HL-60 (cell line): Measurements from ENCODE around the gene TSSK6.

Experiments used
- DNase-seq, 2 experiments: peaks; one replicate each; pipeline ENCODE4 v3.0.0-alpha.2; 2010 to 2020; ENCODE audit warnings: low read depth in 1 of 2, low spot score in 1 of 2
- H3K27ac ChIP-seq: fragments of 250-450 bp; sonication (Bioruptor Pico); replicated peaks from 2 replicates; pipeline ENCODE4 v1.5.1; 2020; ENCODE audit warnings: mild to moderate bottlenecking, moderate library complexity
- H3K27me3 ChIP-seq: fragments of 250-450 bp; sonication (Bioruptor Pico); 2 replicates; pipeline ENCODE4 v1.5.1; 2021; ENCODE audit warnings: mild to moderate bottlenecking, moderate library complexity; ENCODE audit not compliant: insufficient read depth, poor library complexity, severe bottlenecking
- H3K4me3 ChIP-seq: replicated peaks from 2 replicates; pipeline ENCODE4 v1.5.1; 2011; ENCODE audit warnings: mild to moderate bottlenecking, control low read depth, low read length; ENCODE audit not compliant: insufficient read depth
- CTCF ChIP-seq: IDR thresholded peaks from one replicate; pipeline ENCODE4 v1.5.1; 2011; ENCODE audit warnings: low read length, control low read depth, inconsistent platforms; ENCODE audit not compliant: insufficient read depth
- GABPA ChIP-seq: IDR thresholded peaks from 2 replicates; pipeline ENCODE4 v1.6.1; 2012; ENCODE audit warnings: low read depth
- POLR2AphosphoS5 ChIP-seq: IDR thresholded peaks from 2 replicates; pipeline ENCODE4 v1.6.1; 2012; ENCODE audit warnings: low read depth
- REST ChIP-seq: IDR thresholded peaks from 2 replicates; pipeline ENCODE4 v1.6.1; 2012; ENCODE audit warnings: low read depth; ENCODE audit not compliant: insufficient replicate concordance
- SPI1 ChIP-seq: IDR thresholded peaks from 2 replicates; pipeline ENCODE4 v1.6.1; 2012; ENCODE audit warnings: low read depth, mild to moderate bottlenecking, borderline replicate concordance

TSSK6 gene

GRCh38 chr19:19559931-19560330 is 44.6 kb upstream of the TSSK6 start:
- H3K27ac ChIP-seq = no peak overlapping the region
- no peaks in the 10 kb centered on the region for H3K27me3 ChIP-seq
- H3K4me3 ChIP-seq = no peak overlapping the region
- DNase-seq = no peak
- TF ChIP-seq REST (no peak), POLR2AphosphoS5 (no peak), GABPA (no peak), SPI1 (no peak), CTCF (no peak)

DNA sequence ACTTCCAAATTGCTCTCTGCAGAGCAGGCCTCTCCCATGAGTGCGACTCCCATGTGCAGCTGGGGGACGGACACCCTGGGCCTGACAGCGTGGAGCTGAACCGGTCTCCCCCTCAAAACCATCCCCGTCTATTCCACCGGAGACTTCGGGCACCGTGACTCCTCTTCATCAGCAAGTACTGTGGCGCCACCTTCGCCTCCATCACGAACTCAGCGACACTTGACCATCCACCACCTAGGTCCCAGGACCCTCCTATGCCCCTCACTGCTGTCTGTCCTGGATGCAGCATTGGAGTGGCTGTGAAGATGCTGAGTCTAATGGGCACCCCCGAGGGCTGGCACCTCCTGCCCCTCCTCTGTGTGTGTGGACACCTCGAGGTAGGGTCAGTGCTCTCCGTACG is 43.3 kb upstream of the TSSK6 start:
- Histone ChIP-seq H3K27ac (no peak overlapping the region), H3K27me3 (no peaks in the 10 kb centered on the region), H3K4me3 (no peak overlapping the region)
- TF ChIP-seq CTCF = no peak
- no peak for TF ChIP-seq REST
- TF ChIP-seq SPI1 = no peak
- no peak for TF ChIP-seq POLR2AphosphoS5
- no peak for TF ChIP-seq GABPA
- DNase-seq = no peak

- DNase-seq = no peak
- H3K4me3 ChIP-seq = no peak overlapping the region
- TF ChIP-seq POLR2AphosphoS5 (no peak), CTCF (no peak), GABPA (no peak), SPI1 (no peak), REST (no peak)
- H3K27me3 ChIP-seq = no peaks in the 10 kb centered on the region
- no peak overlapping the region for H3K27ac ChIP-seq
Observed at GRCh38 chr19:19558055-19558454, 42.7 kb upstream of the TSSK6 start.
